HCT116 (cell line): ENCODE results near the gene MOB3C. TPM values are rescaled to one million over a fixed set of nuclear protein-coding genes. Genes with fewer than 3 reads are reported as not detected.

Experiments
- ATAC-seq: fragments of 200-7000 bp; cut with Tn5 transposase; 2 replicates; pipeline ENCODE4 v1.9.1; 2020; ENCODE audit warnings: mild to moderate bottlenecking, moderate library complexity
- BruUV-seq: library from RNA; stranded (reverse); fragments of 400-500 nt; replicated peaks from 2 replicates; lab custom pipeline; 2021; lab: Mats Ljungman, UMichigan
- CTCF ChIA-PET: fragments of 300-600 bp; sonication (Branson Sonifier 250); formaldehyde crosslinking; loops from one replicate; lab custom pipeline; 2021; ENCODE audit warnings: antibody characterized with exemption; lab: Charles Lee
- POLR2A ChIA-PET: fragments of 300-600, 350-600 bp; sonication (Branson Sonifier 250); formaldehyde crosslinking; loops from one replicate; lab custom pipeline; 2021; ENCODE audit warnings: antibody characterized with exemption; lab: Charles Lee
- RAD21 ChIA-PET, 2 experiments: fragments of 300-600 bp; sonication (Branson Sonifier 250); formaldehyde crosslinking; loops; one replicate each; lab custom pipeline; 2023; ENCODE audit warnings: low total read pairs in 2 of 2; ENCODE audit not compliant: uncharacterized antibody in 2 of 2, unreplicated experiment in 2 of 2, low non-redundant PET in 1 of 2; lab: Charles Lee
- DNase-seq: peaks from one replicate; pipeline ENCODE4 v3.0.0-alpha.2; 2010; ENCODE audit warnings: low read depth, low spot score
- H2AFZ ChIP-seq: fragments of 200-600 bp; shearing (Covaris generic), sonication (generic); 2 replicates; pipeline ENCODE4 v1.6.1; 2017; ENCODE audit warnings: low read depth, mixed run types, mixed read lengths, antibody characterized with exemption, low read length; ENCODE audit not compliant: poor library complexity, severe bottlenecking
- H3K27ac ChIP-seq: 2 replicates; pipeline ENCODE4 v1.5.1; 2012; ENCODE audit warnings: low read depth, low read length
- H3K27me3 ChIP-seq: fragments of 200-600 bp; sonication (generic); 2 replicates; pipeline ENCODE4 v1.6.1; 2016; ENCODE audit warnings: mixed run types, low read length, mixed read lengths; ENCODE audit not compliant: insufficient read depth
- H3K36me3 ChIP-seq, 2 experiments: fragments of 200-500 bp in 1 of 2; fragments of 200-600 bp in 1 of 2; sonication (Bioruptor generic) in 1 of 2; sonication (generic) in 1 of 2; 2 replicates each; pipeline versions ENCODE4 v1.5.1 to v1.6.1; 2014 to 2016; ENCODE audit warnings: low read length in 2 of 2, inconsistent platforms in 1 of 2, mixed read lengths in 1 of 2, mixed run types in 1 of 2; ENCODE audit not compliant: insufficient read depth in 2 of 2, control insufficient read depth in 1 of 2
- H3K4me1 ChIP-seq, 2 experiments: fragments of 200-600 bp in 1 of 2; sonication (generic) in 1 of 2; 2 replicates each; pipeline versions ENCODE4 v1.5.1 to v1.6.1; 2012 to 2017; ENCODE audit warnings: low read length in 2 of 2, inconsistent platforms in 1 of 2, mild to moderate bottlenecking in 1 of 2, mixed read lengths in 1 of 2, mixed run types in 1 of 2, moderate library complexity in 1 of 2; ENCODE audit not compliant: insufficient read depth in 2 of 2, control insufficient read depth in 1 of 2
- H3K4me2 ChIP-seq: fragments of 200-600 bp; sonication (generic); 2 replicates; pipeline ENCODE4 v1.6.1; 2017; ENCODE audit warnings: mixed run types, low read length, mixed read lengths
- H3K4me3 ChIP-seq, 2 experiments: fragments of 200-600 bp in 1 of 2; sonication (generic) in 1 of 2; replicated peaks in 1 of 2; 2 replicates each; pipeline ENCODE4 v1.5.1; 2011 to 2016; ENCODE audit warnings: low read length in 2 of 2, control low read depth in 1 of 2, low read depth in 1 of 2, mild to moderate bottlenecking in 1 of 2, mixed read lengths in 1 of 2, mixed run types in 1 of 2
- H3K79me2 ChIP-seq: fragments of 200-600 bp; sonication (generic); 2 replicates; pipeline ENCODE4 v1.6.1; 2017; ENCODE audit warnings: mild to moderate bottlenecking, mixed run types, low read length, moderate library complexity, mixed read lengths; ENCODE audit not compliant: insufficient read depth
- H3K9ac ChIP-seq: fragments of 200-600 bp; sonication (generic); 2 replicates; pipeline ENCODE4 v1.6.1; 2016; ENCODE audit warnings: low read length, mixed read lengths
- H3K9me2 ChIP-seq: fragments of 200-600 bp; sonication (generic), shearing (Covaris generic); 2 replicates; pipeline ENCODE4 v1.6.1; 2017; ENCODE audit warnings: mixed run types, mild to moderate bottlenecking, moderate library complexity; ENCODE audit not compliant: insufficient read depth
- H3K9me3 ChIP-seq, 2 experiments: fragments of 200-500 bp in 1 of 2; fragments of 200-600 bp in 1 of 2; sonication (Bioruptor generic) in 1 of 2; sonication (generic) in 1 of 2; 2 replicates each; pipeline ENCODE4 v1.6.1; 2014 to 2017; ENCODE audit warnings: low read length in 2 of 2, mixed read lengths in 2 of 2, inconsistent platforms in 1 of 2, low read depth in 1 of 2, mild to moderate bottlenecking in 1 of 2, mixed run types in 1 of 2, moderate library complexity in 1 of 2; ENCODE audit not compliant: control insufficient read depth in 1 of 2, insufficient read depth in 1 of 2
- H4K20me1 ChIP-seq: fragments of 200-600 bp; sonication (generic), shearing (Covaris generic); 2 replicates; pipeline ENCODE4 v1.6.1; 2017; ENCODE audit warnings: mixed run types, mild to moderate bottlenecking, moderate library complexity; ENCODE audit not compliant: insufficient read depth
- CBX3 ChIP-seq: IDR thresholded peaks from 2 replicates; pipeline ENCODE4 v1.6.1; 2012; ENCODE audit warnings: low read depth
- EGR1 ChIP-seq: IDR thresholded peaks from 2 replicates; pipeline ENCODE4 v1.6.1; 2012; ENCODE audit warnings: low read depth
- ELF1 ChIP-seq: IDR thresholded peaks from 2 replicates; pipeline ENCODE4 v1.6.1; 2012; ENCODE audit warnings: low read depth, borderline replicate concordance
- RAD21 ChIP-seq: IDR thresholded peaks from 2 replicates; pipeline ENCODE4 v1.6.1; 2012; ENCODE audit warnings: low read depth, mild to moderate bottlenecking
- SIN3A ChIP-seq: IDR thresholded peaks from 2 replicates; pipeline ENCODE4 v1.6.1; 2012; ENCODE audit warnings: low read depth
- intact Hi-C: fragments of 100-400 bp; cut with micrococcal nuclease; formaldehyde crosslinking; loops from 2 replicates; pipeline ENCODE4 v1.10.0; 2022
- total RNA-seq: library from RNA; stranded (reverse); gene quantifications from one replicate; pipeline ENCODE4 v1.2.1, GENCODE V29; 2021; ENCODE audit not compliant: unreplicated experiment
- TF ChIP-seq, protein P1 (sequence below): IDR thresholded peaks from 2 replicates; pipeline ENCODE4 v1.6.1; 2012; ENCODE audit warnings: low read depth

MOB3C gene
- total RNA-seq, 1 experiment from 2014 or later = 5.5 TPM

DNA sequence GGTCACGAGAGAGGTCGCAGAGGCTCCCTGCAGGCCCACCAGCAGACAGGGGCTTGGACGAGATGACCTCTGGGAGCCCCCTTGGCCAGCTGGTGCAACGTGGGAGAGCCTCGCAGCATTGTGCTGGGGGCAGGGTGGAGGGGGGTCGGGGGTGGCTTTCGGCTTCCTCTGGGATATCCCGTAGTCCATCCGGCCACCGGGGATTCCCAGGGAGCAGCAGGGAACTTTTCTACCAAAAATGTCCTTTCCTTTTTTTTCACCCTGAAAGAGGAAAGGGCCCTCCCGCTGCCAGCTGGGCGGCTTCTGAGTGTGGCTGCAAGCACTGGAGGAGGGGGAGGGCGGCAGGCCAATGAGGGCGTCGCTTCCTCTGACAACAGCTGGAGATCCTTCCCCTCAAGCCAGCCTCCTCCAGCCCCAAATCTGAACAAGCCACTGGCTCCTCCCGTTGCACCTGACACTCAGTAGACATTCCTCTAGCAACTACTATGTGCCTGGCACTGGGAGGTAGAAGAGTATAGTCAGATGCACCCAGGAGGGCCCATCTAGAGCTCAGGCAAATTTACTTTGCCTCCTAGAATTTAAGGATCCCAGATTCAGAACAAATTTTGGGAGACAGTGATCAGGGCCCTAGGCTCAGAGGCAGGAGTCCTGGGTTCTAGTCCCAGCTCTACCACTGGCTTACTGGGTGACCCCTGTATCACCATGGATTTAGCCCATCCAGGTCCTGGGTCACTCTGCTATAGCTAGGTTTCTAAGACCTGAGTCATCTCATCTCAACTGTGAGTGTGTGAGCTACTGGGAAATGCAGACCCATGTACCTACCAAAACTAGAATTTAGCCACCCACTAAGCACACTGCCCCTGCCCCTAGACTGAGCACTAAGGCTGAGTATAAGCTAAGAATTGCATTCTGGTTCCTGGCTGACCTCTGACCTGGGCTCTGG, 2.7 kb downstream of the MOB3C start:
- Histone ChIP-seq H4K20me1 (no peaks in the 10 kb centered on the region), H3K4me3 (no peak overlapping the region), H3K9ac (no peak overlapping the region), H3K79me2 (no peaks in the 10 kb centered on the region), H3K36me3 (no peaks in the 10 kb centered on the region), H2AFZ (no peak overlapping the region), H3K4me1 (peaks cover 13 to 51% of the 10 kb centered on the region in 2 experiments; a peak in 3 of 4 replicates), H3K27me3 (no peaks in the 10 kb centered on the region), H3K4me2 (no peak overlapping the region), H3K27ac (no peak overlapping the region), H3K9me2 (no peaks in the 10 kb centered on the region), H3K9me3 (no peaks in the 10 kb centered on the region)
- POLR2A ChIA-PET = interaction anchor here (2.1 kb wide), 1 partner anchor 10 kb away, joined by 11 read pairs; the partner anchor contains the start of gene MKNK1
- ATAC-seq (no peak), DNase-seq (no peak)
- intact Hi-C loops = no loop called here
- RAD21 ChIA-PET = no interaction called here
- TF ChIP-seq RAD21 (no peak), ELF1 (no peak)
- CTCF ChIA-PET = no interaction called here
- no TSS peak for BruUV-seq

DNA sequence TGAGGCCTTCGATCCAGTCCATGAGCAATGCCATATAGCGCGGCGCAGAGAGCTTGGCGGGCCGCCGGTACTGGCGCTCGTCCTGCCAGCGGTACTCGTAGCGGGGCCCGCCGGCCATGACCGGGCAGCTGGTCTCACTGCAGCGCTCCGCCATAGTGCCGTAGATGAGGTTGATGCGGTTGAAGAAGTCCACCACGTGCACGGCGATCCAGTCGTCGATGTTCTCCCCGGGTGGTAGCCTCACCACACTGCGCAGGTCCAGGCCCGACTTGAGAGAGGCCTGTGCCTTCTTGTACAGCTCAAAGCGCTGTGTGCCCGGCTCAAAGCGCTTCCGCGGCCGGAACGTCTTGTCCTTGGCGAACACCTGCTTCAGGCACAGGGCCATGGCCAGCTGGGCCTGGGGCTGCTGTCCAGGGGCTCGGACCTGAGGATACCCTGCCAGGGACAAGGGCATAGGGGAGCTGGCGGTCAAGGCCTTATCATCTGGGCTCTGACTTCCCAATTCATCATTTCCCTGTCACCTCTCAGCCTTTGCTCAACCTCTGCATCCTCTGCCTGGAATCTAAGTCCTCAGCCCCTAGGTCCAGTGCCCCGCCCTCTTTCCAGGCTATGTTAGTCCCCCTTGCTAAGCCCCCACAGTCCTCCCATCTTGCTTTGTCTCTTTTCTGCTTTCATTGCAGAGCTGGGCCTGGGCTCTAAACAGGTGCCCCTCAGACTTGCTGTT, 3.5 kb downstream of the MOB3C start:
- no peak overlapping the region for H3K4me2 ChIP-seq

More for the DNA sequence above, 3.5 kb downstream of the MOB3C start:
- Histone ChIP-seq H3K27me3 (no peaks in the 10 kb centered on the region), H3K4me1 (peaks cover 13 to 51% of the 10 kb centered on the region in 2 experiments; a peak in 3 of 4 replicates), H3K36me3 (0 out of 4 replicates have a peak, but pooled peaks cover 0 to 5% of the 10 kb centered on the region in 2 experiments), H3K9me2 (no peaks in the 10 kb centered on the region), H4K20me1 (no peaks in the 10 kb centered on the region), H3K9me3 (no peaks in the 10 kb centered on the region), H3K9ac (no peak overlapping the region), H3K4me3 (no peak overlapping the region), H2AFZ (no peak overlapping the region), H3K27ac (no peak overlapping the region), H3K79me2 (no peaks in the 10 kb centered on the region)
- ChIA-PET RAD21 (no interaction called here), POLR2A (no interaction called here), CTCF (no interaction called here)
- ATAC-seq (no peak), DNase-seq (no peak)
- BruUV-seq = no TSS peak
- TF ChIP-seq CBX3 (no peak), EGR1 (no peak), SIN3A (no peak)
- TF ChIP-seq, protein P1, sequence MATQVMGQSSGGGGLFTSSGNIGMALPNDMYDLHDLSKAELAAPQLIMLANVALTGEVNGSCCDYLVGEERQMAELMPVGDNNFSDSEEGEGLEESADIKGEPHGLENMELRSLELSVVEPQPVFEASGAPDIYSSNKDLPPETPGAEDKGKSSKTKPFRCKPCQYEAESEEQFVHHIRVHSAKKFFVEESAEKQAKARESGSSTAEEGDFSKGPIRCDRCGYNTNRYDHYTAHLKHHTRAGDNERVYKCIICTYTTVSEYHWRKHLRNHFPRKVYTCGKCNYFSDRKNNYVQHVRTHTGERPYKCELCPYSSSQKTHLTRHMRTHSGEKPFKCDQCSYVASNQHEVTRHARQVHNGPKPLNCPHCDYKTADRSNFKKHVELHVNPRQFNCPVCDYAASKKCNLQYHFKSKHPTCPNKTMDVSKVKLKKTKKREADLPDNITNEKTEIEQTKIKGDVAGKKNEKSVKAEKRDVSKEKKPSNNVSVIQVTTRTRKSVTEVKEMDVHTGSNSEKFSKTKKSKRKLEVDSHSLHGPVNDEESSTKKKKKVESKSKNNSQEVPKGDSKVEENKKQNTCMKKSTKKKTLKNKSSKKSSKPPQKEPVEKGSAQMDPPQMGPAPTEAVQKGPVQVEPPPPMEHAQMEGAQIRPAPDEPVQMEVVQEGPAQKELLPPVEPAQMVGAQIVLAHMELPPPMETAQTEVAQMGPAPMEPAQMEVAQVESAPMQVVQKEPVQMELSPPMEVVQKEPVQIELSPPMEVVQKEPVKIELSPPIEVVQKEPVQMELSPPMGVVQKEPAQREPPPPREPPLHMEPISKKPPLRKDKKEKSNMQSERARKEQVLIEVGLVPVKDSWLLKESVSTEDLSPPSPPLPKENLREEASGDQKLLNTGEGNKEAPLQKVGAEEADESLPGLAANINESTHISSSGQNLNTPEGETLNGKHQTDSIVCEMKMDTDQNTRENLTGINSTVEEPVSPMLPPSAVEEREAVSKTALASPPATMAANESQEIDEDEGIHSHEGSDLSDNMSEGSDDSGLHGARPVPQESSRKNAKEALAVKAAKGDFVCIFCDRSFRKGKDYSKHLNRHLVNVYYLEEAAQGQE = no peak
- intact Hi-C loops = no loop called here
